22Rv1 (cell line): ENCODE measurements around the gene KIF7.

ENCODE experiments used
- H3K27ac ChIP-seq: fragments of 450-650 bp; 2 replicates; pipeline ENCODE4 v1.5.1; 2017
- ZFX ChIP-seq: fragments of 450-650 bp; IDR thresholded peaks from 2 replicates; pipeline ENCODE4 v1.6.1; 2017; ENCODE audit warnings: antibody characterized with exemption, borderline replicate concordance
- TF ChIP-seq, protein P1 (sequence below): fragments of 450-650 bp; IDR thresholded peaks from 2 replicates; pipeline ENCODE4 v1.5.1; 2017; ENCODE audit warnings: mild to moderate bottlenecking

The KIF7 gene

GRCh38 chr15:89668171-89668570, 12.9 kb upstream of the KIF7 start:
- TF ChIP-seq, protein P1, sequence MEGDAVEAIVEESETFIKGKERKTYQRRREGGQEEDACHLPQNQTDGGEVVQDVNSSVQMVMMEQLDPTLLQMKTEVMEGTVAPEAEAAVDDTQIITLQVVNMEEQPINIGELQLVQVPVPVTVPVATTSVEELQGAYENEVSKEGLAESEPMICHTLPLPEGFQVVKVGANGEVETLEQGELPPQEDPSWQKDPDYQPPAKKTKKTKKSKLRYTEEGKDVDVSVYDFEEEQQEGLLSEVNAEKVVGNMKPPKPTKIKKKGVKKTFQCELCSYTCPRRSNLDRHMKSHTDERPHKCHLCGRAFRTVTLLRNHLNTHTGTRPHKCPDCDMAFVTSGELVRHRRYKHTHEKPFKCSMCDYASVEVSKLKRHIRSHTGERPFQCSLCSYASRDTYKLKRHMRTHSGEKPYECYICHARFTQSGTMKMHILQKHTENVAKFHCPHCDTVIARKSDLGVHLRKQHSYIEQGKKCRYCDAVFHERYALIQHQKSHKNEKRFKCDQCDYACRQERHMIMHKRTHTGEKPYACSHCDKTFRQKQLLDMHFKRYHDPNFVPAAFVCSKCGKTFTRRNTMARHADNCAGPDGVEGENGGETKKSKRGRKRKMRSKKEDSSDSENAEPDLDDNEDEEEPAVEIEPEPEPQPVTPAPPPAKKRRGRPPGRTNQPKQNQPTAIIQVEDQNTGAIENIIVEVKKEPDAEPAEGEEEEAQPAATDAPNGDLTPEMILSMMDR: no peak
- TF ChIP-seq ZFX: no peak
- H3K27ac ChIP-seq: no peak overlapping the region

DNA sequence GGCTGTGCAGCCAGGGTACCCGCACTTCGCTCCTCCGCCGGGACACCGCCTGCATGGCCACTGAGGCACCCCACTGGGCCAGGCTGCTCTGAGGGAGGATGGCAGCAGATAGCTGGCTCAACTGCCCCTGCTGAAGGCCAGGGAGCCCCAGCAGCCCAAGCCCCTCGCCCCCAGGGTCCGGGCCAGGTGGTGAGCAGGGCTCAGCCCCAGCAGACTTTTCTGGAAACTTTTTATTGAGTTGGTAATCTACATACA, 12.4 kb upstream of the KIF7 start:
- no peak overlapping the region for H3K27ac ChIP-seq
- TF ChIP-seq, protein P1: no peak
- TF ChIP-seq ZFX: no peak

- H3K27ac ChIP-seq: no peak overlapping the region
- TF ChIP-seq, protein P1: no peak
- TF ChIP-seq ZFX: no peak
Measured at GRCh38 chr15:89666858-89667705, 11.8 kb upstream of the KIF7 start.

DNA sequence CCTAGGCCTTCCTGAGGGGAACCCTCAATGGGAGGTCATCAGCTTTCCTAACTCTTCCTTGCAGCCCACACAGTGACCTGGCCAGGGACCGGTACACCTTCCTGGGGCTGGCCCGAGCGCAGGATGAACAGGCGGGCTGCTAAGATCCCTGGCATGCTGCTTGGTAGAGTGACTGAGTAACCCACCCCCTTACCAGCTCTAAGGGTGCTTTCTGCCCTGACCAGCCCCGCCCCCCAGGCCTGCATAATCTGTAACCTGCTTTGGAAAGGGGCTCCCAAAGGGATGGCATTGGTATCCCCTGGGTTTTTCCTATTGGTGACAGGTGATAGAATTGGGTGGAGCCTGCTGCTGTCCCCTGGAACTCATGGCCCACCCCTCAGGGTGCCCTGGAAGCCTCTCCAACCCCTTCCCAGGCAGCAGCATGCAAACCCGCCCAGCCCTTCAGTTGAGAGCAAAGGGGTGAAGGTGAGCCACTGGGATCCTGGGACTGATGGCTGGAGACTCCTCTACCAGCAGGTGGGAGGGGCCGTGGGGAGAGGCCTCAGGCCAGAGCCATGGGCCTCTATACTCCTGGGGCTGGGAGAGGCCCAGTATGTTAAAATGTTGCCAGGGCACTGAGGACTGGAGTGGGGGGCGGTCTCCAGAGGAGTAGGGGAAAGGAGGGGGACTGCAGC, 11.1 kb upstream of the KIF7 start:
- H3K27ac ChIP-seq: no peak overlapping the region
- no peak for TF ChIP-seq ZFX
- TF ChIP-seq, protein P1: no peak

- H3K27ac ChIP-seq: no peak overlapping the region
- no peak for TF ChIP-seq ZFX
- TF ChIP-seq, protein P1: no peak
Measured at GRCh38 chr15:89665449-89666181, 10.3 kb upstream of the KIF7 start.

DNA sequence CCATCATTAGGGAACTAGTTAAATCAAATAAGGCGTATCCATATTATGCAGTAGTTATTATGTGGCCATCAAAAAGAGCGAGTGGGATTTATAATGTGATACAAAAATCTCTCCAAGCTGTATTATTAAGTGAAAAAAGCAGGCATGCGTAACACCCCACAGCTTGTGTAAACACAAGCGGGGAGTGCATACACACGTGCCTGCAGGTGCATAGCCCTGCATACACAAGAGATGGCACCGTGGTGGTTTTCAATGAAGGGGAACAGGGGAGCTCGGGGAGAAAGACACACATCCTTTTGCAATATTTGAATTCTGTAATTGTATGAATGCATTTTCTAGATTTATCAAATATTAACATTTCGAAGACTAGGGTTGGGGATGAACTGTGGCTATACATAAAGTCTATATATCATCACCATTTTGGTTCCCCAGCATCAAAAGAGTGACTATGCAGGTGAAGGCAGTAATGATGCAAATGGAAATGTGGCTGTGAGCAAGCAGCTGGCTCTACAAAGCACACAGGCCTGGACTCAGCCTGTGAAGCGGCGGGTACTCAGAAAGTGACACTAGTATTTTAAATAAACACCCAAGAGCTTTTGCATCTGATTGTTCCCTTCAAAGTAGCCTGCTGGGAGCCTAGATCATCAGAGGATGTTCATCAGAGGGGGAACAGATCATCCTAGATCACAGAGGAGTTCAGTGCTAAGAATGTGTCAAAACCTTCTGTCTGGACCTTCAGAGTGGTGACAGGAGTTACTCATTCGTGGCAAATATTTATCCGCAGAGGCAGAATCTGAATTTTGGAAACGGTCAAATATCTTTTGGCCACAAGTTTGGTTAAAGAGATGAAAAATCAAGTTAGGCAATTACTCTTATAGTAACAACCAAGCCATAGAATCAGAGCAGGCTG, 9.4 kb upstream of the KIF7 start:
- TF ChIP-seq, protein P1: no peak
- no peak for TF ChIP-seq ZFX
- H3K27ac ChIP-seq: no peak overlapping the region
